HEK293 (cell line): Measurements from ENCODE around the gene IMMP2L.

Source experiments
- CTCF ChIP-seq: fragments of 450-650 bp; formaldehyde crosslinking; IDR thresholded peaks from 2 replicates; pipeline ENCODE4 v1.5.1; 2016; ENCODE audit warnings: missing biosample characterization, missing genetic modification characterization
- GLIS1 ChIP-seq: fragments of 450-650 bp; formaldehyde crosslinking; IDR thresholded peaks from 2 replicates; pipeline ENCODE4 v1.5.1; 2016; ENCODE audit warnings: missing biosample characterization, missing genetic modification characterization
- KLF10 ChIP-seq: fragments of 450-650 bp; IDR thresholded peaks from 2 replicates; pipeline ENCODE4 v1.5.1; 2018; ENCODE audit warnings: missing biosample characterization, mild to moderate bottlenecking, missing genetic modification characterization
- ZBTB17 ChIP-seq: fragments of 450-650 bp; formaldehyde crosslinking; IDR thresholded peaks from 2 replicates; pipeline ENCODE4 v1.5.1; 2016; ENCODE audit warnings: missing biosample characterization, missing genetic modification characterization
- ZNF324 ChIP-seq: fragments of 450-650 bp; formaldehyde crosslinking; IDR thresholded peaks from 2 replicates; pipeline ENCODE4 v1.5.1; 2016; ENCODE audit warnings: missing biosample characterization, missing genetic modification characterization
- ZNF37A ChIP-seq: fragments of 450-650 bp; IDR thresholded peaks from 2 replicates; pipeline ENCODE4 v1.5.1; 2018; ENCODE audit warnings: missing biosample characterization, missing genetic modification characterization
- ZNF404 ChIP-seq: fragments of 450-650 bp; formaldehyde crosslinking; IDR thresholded peaks from 2 replicates; pipeline ENCODE4 v1.5.1; 2017; ENCODE audit warnings: missing biosample characterization, missing genetic modification characterization
- ZNF501 ChIP-seq: fragments of 450-650 bp; formaldehyde crosslinking; IDR thresholded peaks from 2 replicates; pipeline ENCODE4 v1.5.1; 2016; ENCODE audit warnings: missing biosample characterization, missing genetic modification characterization

GRCh38 chr7:110835218-110835617 is 727.1 kb downstream of the IMMP2L start:
- TF ChIP-seq ZNF501 (tag by site-specific recombination) (no peak), CTCF (no peak), ZNF37A (tag by site-specific recombination) (no peak), ZBTB17 (tag by site-specific recombination) (no peak), ZNF324 (tag by site-specific recombination) (no peak), ZNF404 (tag by site-specific recombination) (no peak), GLIS1 (no peak), KLF10 (tag by site-specific recombination) (no peak)
